GM23338 (cell line): Measurements from ENCODE around the gene SLC7A5.

ENCODE experiments used
- JUNB ChIP-seq: IDR thresholded peaks from one replicate; pipeline ENCODE4 v1.6.1; 2016; ENCODE audit warnings: antibody characterized with exemption; ENCODE audit not compliant: unreplicated experiment
- POLR2AphosphoS5 ChIP-seq: IDR thresholded peaks from 2 replicates; pipeline ENCODE4 v1.6.1; 2016; ENCODE audit warnings: antibody characterized with exemption, low read depth

DNA sequence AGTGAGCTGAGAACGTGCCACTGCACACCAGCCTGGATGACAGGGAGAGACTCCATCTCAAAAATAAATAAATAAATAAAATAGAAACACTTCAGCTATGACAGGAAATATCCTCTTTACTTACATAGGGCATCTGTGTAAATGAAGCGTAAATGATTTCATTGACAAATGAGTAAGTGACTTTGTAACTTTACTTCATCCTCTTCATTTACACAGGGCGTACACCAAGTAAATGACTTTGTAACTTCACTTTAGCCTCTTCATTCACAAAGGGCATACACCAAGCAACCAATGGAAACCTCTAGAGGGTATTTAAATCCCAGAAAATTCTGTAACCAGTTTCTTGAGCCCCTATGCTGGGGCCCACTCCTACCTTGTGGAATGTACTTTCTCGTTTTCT lies 87.3 kb downstream of the SLC7A5 start:
- no peak for TF ChIP-seq JUNB
- no peak for TF ChIP-seq POLR2AphosphoS5
